Gastroesophageal sphincter (tissue), 4 donors: Measurements from ENCODE around the gene PWP2. TPM values are rescaled to one million over a fixed set of nuclear protein-coding genes. Genes with fewer than 3 reads are reported as not detected.
"Not testable (repeated sequence)": the region's sequence is repeated elsewhere in the genome, so short reads cannot be mapped to it uniquely, and the experiment has no call there.

Source experiments
- ATAC-seq: fragments of 150-250 bp; one replicate; pipeline ENCODE4 v1.9.1; 2016; ENCODE audit warnings: mild to moderate bottlenecking, moderate library complexity
- H3K27ac ChIP-seq, 4 donors: fragments of 200-600 bp; sonication (generic) in 3 of 4; 1 replicate in 3 of 4; 2 replicates in 1 of 4; pipeline ENCODE4 v1.5.1; 2016 to 2019
- H3K27me3 ChIP-seq: fragments of 200-600 bp; sonication (generic); one replicate; pipeline ENCODE4 v1.5.1; 2019
- H3K36me3 ChIP-seq, 2 donors: fragments of 200-600 bp; sonication (generic); one replicate each; pipeline ENCODE4 v1.5.1; 2019; ENCODE audit warnings: control low read depth in 1 of 2
- H3K4me1 ChIP-seq, 3 donors: fragments of 200-600 bp; sonication (generic); 1 replicate in 2 of 3; 2 replicates in 1 of 3; pipeline ENCODE4 v1.5.1; 2016 to 2019; ENCODE audit warnings: control low read depth in 2 of 3
- H3K4me3 ChIP-seq, 2 donors: fragments of 200-600 bp; sonication (generic); one replicate each; pipeline ENCODE4 v1.5.1; 2019; ENCODE audit warnings: mild to moderate bottlenecking in 1 of 2, moderate library complexity in 1 of 2
- H3K9me3 ChIP-seq, 3 donors: fragments of 200-600 bp; sonication (generic); one replicate each; pipeline ENCODE4 v1.5.1; 2017 to 2019; ENCODE audit warnings: control low read depth in 2 of 3
- WGBS, 2 donors: methylation state at CpG; one replicate each; pipeline ENCODE4 v1.1.5; 2018; ENCODE audit warnings: low coverage in 1 of 2; 5-methylcytosine and 5-hydroxymethylcytosine counted together
- total RNA-seq, 4 donors: library from RNA; depleted of rRNA; stranded (reverse); fragments of >200 nt; gene quantifications; one replicate each; pipeline ENCODE4 v1.1.0, GENCODE V29; 2016

Gene PWP2
- total RNA-seq, 4 donors from 2014 or later, result 3.4 to 9.2 (median 6.1) TPM

- H3K27me3 ChIP-seq, H3K4me3 ChIP-seq, ATAC-seq, H3K4me1 ChIP-seq, H3K9me3 ChIP-seq, H3K36me3 ChIP-seq, H3K27ac ChIP-seq: not testable (repeated sequence)
- WGBS, 2 donors, result no CpG with 5 or more reads among the region's 19 CpGs
Measured at GRCh38 chr21:44127827-44128226, 20.6 kb downstream of the PWP2 start.

- ATAC-seq, H3K9me3 ChIP-seq, H3K27ac ChIP-seq, H3K36me3 ChIP-seq, H3K27me3 ChIP-seq, H3K4me1 ChIP-seq: not testable (repeated sequence)
- no CpG with 5 or more reads among the region's 35 CpGs for WGBS, 2 donors
- H3K4me3 ChIP-seq, result peak overlapping the region in 1 of 2 donors; percentile 70
Measured at GRCh38 chr21:44133715-44134057, 26.5 kb downstream of the PWP2 start.

- no CpG with 5 or more reads among the region's 8 CpGs for WGBS, 2 donors
- not testable (repeated sequence) for H3K4me1 ChIP-seq, H3K27ac ChIP-seq, ATAC-seq, H3K27me3 ChIP-seq, H3K4me3 ChIP-seq, H3K36me3 ChIP-seq, H3K9me3 ChIP-seq
Measured at GRCh38 chr21:44134732-44135131, 27.5 kb downstream of the PWP2 start.

- no CpG with 5 or more reads among the region's 15 CpGs for WGBS, 2 donors
- not testable (repeated sequence) for H3K4me1 ChIP-seq, H3K36me3 ChIP-seq, H3K4me3 ChIP-seq, H3K27ac ChIP-seq, ATAC-seq, H3K27me3 ChIP-seq, H3K9me3 ChIP-seq
Measured at GRCh38 chr21:44138039-44138438, 30.8 kb downstream of the PWP2 start.

GRCh38 chr21:44139787-44140551, 32.8 kb downstream of the PWP2 start:
- not testable (repeated sequence) for H3K9me3 ChIP-seq, H3K27ac ChIP-seq, H3K27me3 ChIP-seq, H3K36me3 ChIP-seq, H3K4me3 ChIP-seq, H3K4me1 ChIP-seq
- no CpG with 5 or more reads among the region's 30 CpGs for WGBS, 2 donors
- peak; percentile 48 for ATAC-seq

- H3K27ac ChIP-seq, H3K9me3 ChIP-seq, H3K4me3 ChIP-seq, H3K27me3 ChIP-seq, H3K4me1 ChIP-seq, H3K36me3 ChIP-seq: not testable (repeated sequence)
- WGBS, 2 donors, result no CpG with 5 or more reads among the region's 18 CpGs
- ATAC-seq, result peak; percentile 41
Measured at GRCh38 chr21:44140552-44140932, 33.3 kb downstream of the PWP2 start.

GRCh38 chr21:44142470-44142869, 35.3 kb downstream of the PWP2 start:
- H3K36me3 ChIP-seq, H3K27me3 ChIP-seq, H3K4me1 ChIP-seq, H3K9me3 ChIP-seq, H3K27ac ChIP-seq, ATAC-seq, H3K4me3 ChIP-seq: not testable (repeated sequence)
- no CpG with 5 or more reads among the region's 10 CpGs for WGBS, 2 donors

- not testable (repeated sequence) for H3K4me1 ChIP-seq, H3K4me3 ChIP-seq
- WGBS, 2 donors, result no CpG with 5 or more reads among the region's 17 CpGs
Measured at GRCh38 chr21:44143380-44143779, 36.2 kb downstream of the PWP2 start.

GRCh38 chr21:44143996-44144395, 36.8 kb downstream of the PWP2 start:
- not testable (repeated sequence) for H3K9me3 ChIP-seq, ATAC-seq, H3K27me3 ChIP-seq, H3K4me3 ChIP-seq, H3K36me3 ChIP-seq, H3K4me1 ChIP-seq, H3K27ac ChIP-seq
- no CpG with 5 or more reads among the region's 8 CpGs for WGBS, 2 donors

More at GRCh38 chr21:44143380-44143779, 36.2 kb downstream of the PWP2 start:
- H3K9me3 ChIP-seq, ATAC-seq, H3K36me3 ChIP-seq, H3K27ac ChIP-seq, H3K27me3 ChIP-seq: not testable (repeated sequence)

GRCh38 chr21:44144784-44145602, 37.8 kb downstream of the PWP2 start:
- not testable (repeated sequence) for H3K9me3 ChIP-seq
- no CpG with 5 or more reads among the region's 22 CpGs for WGBS, 2 donors
- peak; percentile 60 for ATAC-seq

GRCh38 chr21:44145616-44146015, 38.4 kb downstream of the PWP2 start:
- H3K27ac ChIP-seq, H3K4me3 ChIP-seq, ATAC-seq, H3K27me3 ChIP-seq, H3K36me3 ChIP-seq, H3K9me3 ChIP-seq, H3K4me1 ChIP-seq: not testable (repeated sequence)
- no CpG with 5 or more reads among the region's 12 CpGs for WGBS, 2 donors

More at GRCh38 chr21:44144784-44145602, 37.8 kb downstream of the PWP2 start:
- H3K4me3 ChIP-seq, H3K27me3 ChIP-seq, H3K27ac ChIP-seq, H3K36me3 ChIP-seq, H3K4me1 ChIP-seq: not testable (repeated sequence)

GRCh38 chr21:44147108-44147507, 39.9 kb downstream of the PWP2 start:
- not testable (repeated sequence) for H3K4me3 ChIP-seq, H3K27ac ChIP-seq
- no CpG with 5 or more reads among the region's 8 CpGs for WGBS, 2 donors

GRCh38 chr21:44150255-44150654, 43.1 kb downstream of the PWP2 start:
- WGBS, 2 donors, result no CpG with 5 or more reads among the region's 10 CpGs
- not testable (repeated sequence) for ATAC-seq, H3K27ac ChIP-seq, H3K9me3 ChIP-seq, H3K27me3 ChIP-seq, H3K4me3 ChIP-seq, H3K4me1 ChIP-seq, H3K36me3 ChIP-seq

More at GRCh38 chr21:44147108-44147507, 39.9 kb downstream of the PWP2 start:
- H3K9me3 ChIP-seq, H3K4me1 ChIP-seq, H3K36me3 ChIP-seq, H3K27me3 ChIP-seq: not testable (repeated sequence)
- peak; percentile 51 for ATAC-seq
